PC-3 (cell line): Measurements from ENCODE around the gene SELP. TPM values are rescaled to one million over a fixed set of nuclear protein-coding genes. Genes with fewer than 3 reads are reported as not detected.

Experiments
- ATAC-seq: fragments of 200-7000 bp; cut with Tn5 transposase; 2 replicates; pipeline ENCODE4 v1.9.1; 2020; ENCODE audit warnings: mild to moderate bottlenecking, moderate library complexity
- Bru-seq: library from RNA; stranded (reverse); fragments of 400-500 nt; gene quantifications from one replicate; lab custom pipeline; 2021; lab: Mats Ljungman, UMichigan
- BruChase-seq, 2 experiments: library from RNA; stranded (reverse); fragments of 400-500 nt; gene quantifications; one replicate each; lab custom pipeline; 2021; lab: Mats Ljungman, UMichigan
- BruUV-seq: library from RNA; stranded (reverse); fragments of 400-500 nt; replicated peaks from 2 replicates; lab custom pipeline; 2021; lab: Mats Ljungman, UMichigan
- CTCF ChIA-PET: fragments of 300-600 bp; sonication (Branson Sonifier 250); formaldehyde crosslinking; loops from one replicate; lab custom pipeline; 2022; ENCODE audit warnings: antibody characterized with exemption; lab: Charles Lee
- POLR2A ChIA-PET: fragments of 300-600 bp; sonication (Branson Sonifier 250); formaldehyde crosslinking; loops from one replicate; lab custom pipeline; 2022; ENCODE audit warnings: antibody characterized with exemption; ENCODE audit not compliant: unreplicated experiment; lab: Charles Lee
- DNase-seq: peaks from one replicate; pipeline ENCODE4 v3.0.0-alpha.2; 2015
- H2AFZ ChIP-seq: fragments of 300-600 bp; sonication (generic); 2 replicates; pipeline ENCODE4 v1.6.0; 2016; ENCODE audit warnings: antibody characterized with exemption, low read length
- H3F3A ChIP-seq: fragments of 300-600 bp; sonication (generic); one replicate; pipeline ENCODE4 v1.6.0; 2017; ENCODE audit warnings: antibody characterized with exemption, low read length, control low read depth, mild to moderate bottlenecking; ENCODE audit not compliant: unreplicated experiment
- H3K27ac ChIP-seq: fragments of 300-600 bp; sonication (generic); 2 replicates; pipeline ENCODE4 v1.5.1; 2016; ENCODE audit warnings: mild to moderate bottlenecking, low read length
- H3K27me3 ChIP-seq: fragments of 300-600 bp; sonication (generic); 2 replicates; pipeline ENCODE4 v1.6.1; 2016; ENCODE audit warnings: low read length, mixed read lengths
- H3K36me3 ChIP-seq: fragments of 300-600 bp; sonication (generic); 2 replicates; pipeline ENCODE4 v1.6.1; 2016; ENCODE audit warnings: low read depth, mixed run types, low read length, mixed read lengths
- H3K4me1 ChIP-seq: fragments of 300-600 bp; sonication (generic); 2 replicates; pipeline ENCODE4 v1.5.1; 2016; ENCODE audit warnings: low read length; ENCODE audit not compliant: insufficient read depth
- H3K4me2 ChIP-seq: fragments of 300-600 bp; sonication (generic); 2 replicates; pipeline ENCODE4 v1.6.0; 2016; ENCODE audit warnings: low read length
- H3K4me3 ChIP-seq: fragments of 300-600 bp; sonication (generic); 2 replicates; pipeline ENCODE4 v1.5.1; 2016; ENCODE audit warnings: mild to moderate bottlenecking, low read length, mixed read lengths
- H3K79me2 ChIP-seq: fragments of 300-600 bp; sonication (generic); 2 replicates; pipeline ENCODE4 v1.6.1; 2017; ENCODE audit warnings: low read length, mixed read lengths
- H3K9ac ChIP-seq: fragments of 300-600 bp; sonication (generic); 2 replicates; pipeline ENCODE4 v1.6.0; 2016; ENCODE audit warnings: mild to moderate bottlenecking, low read length
- H3K9me2 ChIP-seq: fragments of 300-600 bp; sonication (generic); replicated peaks from 2 replicates; pipeline ENCODE4 v1.6.1; 2016; ENCODE audit warnings: mixed run types, low read length, mixed read lengths
- H3K9me3 ChIP-seq: fragments of 300-600 bp; sonication (generic); 2 replicates; pipeline ENCODE4 v1.6.1; 2016; ENCODE audit warnings: low read length, mixed read lengths
- H4K20me1 ChIP-seq: fragments of 300-600 bp; sonication (generic); 2 replicates; pipeline ENCODE4 v1.6.1; 2016; ENCODE audit warnings: low read length, mixed read lengths
- EZH2 ChIP-seq: fragments of 300-600 bp; sonication (generic); IDR thresholded peaks from one replicate; pipeline ENCODE4 v1.6.1; 2017; ENCODE audit warnings: antibody characterized with exemption, mild to moderate bottlenecking, low read length; ENCODE audit not compliant: unreplicated experiment
- EZH2phosphoT487 ChIP-seq: fragments of 300-600 bp; sonication (generic); IDR thresholded peaks from 2 replicates; pipeline ENCODE4 v1.6.1; 2018; ENCODE audit warnings: mild to moderate bottlenecking, antibody characterized with exemption, low read length, borderline replicate concordance
- intact Hi-C: fragments of 100-400 bp; cut with micrococcal nuclease; formaldehyde crosslinking; loops from 2 replicates; pipeline ENCODE4 v1.9.0; 2023
- long read RNA-seq: library from polyadenylated mRNA; unstranded; transcript quantifications from one replicate; pipeline ENCODE4 v2.0.0, GENCODE V29; 2021; ENCODE audit not compliant: unreplicated experiment
- total RNA-seq: library from RNA; depleted of rRNA; stranded (reverse); fragments of >200 nt; gene quantifications from 2 replicates; pipeline ENCODE4 v1.2.3, GENCODE V29; 2014; rRNA removed
- TF ChIP-seq, protein P1 (sequence below): fragments of 300-600 bp; sonication (generic); conservative IDR thresholded peaks from 2 replicates; pipeline ENCODE4 v1.5.1; 2017; ENCODE audit warnings: antibody characterized with exemption, low read depth, mild to moderate bottlenecking, low read length

SELP gene
- total RNA-seq (not detected in 2 replicates), Bru-seq, nascent RNA (not detected), BruChase-seq, experiment 1, labeled RNA remaining after a 6-hour chase (percentile 2 among the genes with signal in this experiment), BruChase-seq, experiment 2, labeled RNA remaining after a 2-hour chase (percentile 6 among the genes with signal in this experiment)
- long read RNA-seq = 0 reads

DNA sequence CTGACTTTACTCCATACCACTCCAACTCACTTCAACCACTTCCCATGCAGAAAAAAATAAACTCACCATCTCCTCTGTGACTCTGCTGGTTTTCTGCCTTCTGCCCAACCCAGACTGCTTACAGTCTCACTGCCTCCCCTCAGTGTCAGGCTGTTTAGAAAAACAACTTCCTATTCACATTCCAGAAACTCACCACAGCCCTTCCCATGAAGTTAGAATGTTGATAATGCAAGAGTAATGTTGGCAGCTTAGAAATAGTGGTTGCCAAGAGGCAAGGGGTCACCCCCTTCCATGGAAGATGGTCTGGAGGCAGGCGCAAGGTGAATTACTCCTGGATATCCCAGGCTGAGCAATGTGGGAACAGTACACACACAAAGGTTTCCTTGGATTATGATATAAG, at the start of gene SELP:
SELP (minus strand) TSS at position 119 of the 400 bp plus-strand sequence; CDS start at position 69, 50 bp downstream.
- intact Hi-C loops = no loop called here
- ATAC-seq = no peak
- CTCF ChIA-PET = no interaction called here
- POLR2A ChIA-PET = no interaction called here
- DNase-seq = no peak
- H3K4me2 ChIP-seq = no peak within 1 kb of the TSS
- TF ChIP-seq EZH2 = no peak
- no peak for TF ChIP-seq EZH2phosphoT487
- TF ChIP-seq, protein P1, sequence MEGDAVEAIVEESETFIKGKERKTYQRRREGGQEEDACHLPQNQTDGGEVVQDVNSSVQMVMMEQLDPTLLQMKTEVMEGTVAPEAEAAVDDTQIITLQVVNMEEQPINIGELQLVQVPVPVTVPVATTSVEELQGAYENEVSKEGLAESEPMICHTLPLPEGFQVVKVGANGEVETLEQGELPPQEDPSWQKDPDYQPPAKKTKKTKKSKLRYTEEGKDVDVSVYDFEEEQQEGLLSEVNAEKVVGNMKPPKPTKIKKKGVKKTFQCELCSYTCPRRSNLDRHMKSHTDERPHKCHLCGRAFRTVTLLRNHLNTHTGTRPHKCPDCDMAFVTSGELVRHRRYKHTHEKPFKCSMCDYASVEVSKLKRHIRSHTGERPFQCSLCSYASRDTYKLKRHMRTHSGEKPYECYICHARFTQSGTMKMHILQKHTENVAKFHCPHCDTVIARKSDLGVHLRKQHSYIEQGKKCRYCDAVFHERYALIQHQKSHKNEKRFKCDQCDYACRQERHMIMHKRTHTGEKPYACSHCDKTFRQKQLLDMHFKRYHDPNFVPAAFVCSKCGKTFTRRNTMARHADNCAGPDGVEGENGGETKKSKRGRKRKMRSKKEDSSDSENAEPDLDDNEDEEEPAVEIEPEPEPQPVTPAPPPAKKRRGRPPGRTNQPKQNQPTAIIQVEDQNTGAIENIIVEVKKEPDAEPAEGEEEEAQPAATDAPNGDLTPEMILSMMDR = no peak
- H3K27ac ChIP-seq = no peak within 1 kb of the TSS
- no peak within 1 kb of the TSS for H2AFZ ChIP-seq
- H3K36me3 ChIP-seq = no peaks in the 10 kb centered on the region; the same call in 1 of the 2 replicates
- H3K9me3 ChIP-seq = peaks cover 11% of the 10 kb centered on the region
- no peaks in the 10 kb centered on the region for H3K9me2 ChIP-seq
- no peak within 1 kb of the TSS for H3K9ac ChIP-seq
- BruUV-seq = no TSS peak
- no peaks in the 10 kb centered on the region for H3F3A ChIP-seq
- H3K79me2 ChIP-seq = no peaks in the 10 kb centered on the region
- H3K4me1 ChIP-seq = no peaks in the 10 kb centered on the region
- peaks cover 12% of the 10 kb centered on the region; the same call in 1 of the 2 replicates for H3K27me3 ChIP-seq
- no peaks in the 10 kb centered on the region for H4K20me1 ChIP-seq
- no peak within 1 kb of the TSS for H3K4me3 ChIP-seq

- ChIA-PET POLR2A (no interaction called here), CTCF (no interaction called here)
- Histone ChIP-seq H3K4me2 (no peak overlapping the region), H4K20me1 (no peaks in the 10 kb centered on the region), H3K27me3 (no peaks in the 10 kb centered on the region), H2AFZ (no peak overlapping the region), H3K4me3 (no peak overlapping the region), H3K36me3 (no peaks in the 10 kb centered on the region), H3K9me2 (no peaks in the 10 kb centered on the region), H3K79me2 (no peaks in the 10 kb centered on the region), H3F3A (peaks cover 6% of the 10 kb centered on the region), H3K4me1 (peaks cover 23% of the 10 kb centered on the region), H3K27ac (no peak overlapping the region), H3K9ac (no peak overlapping the region), H3K9me3 (no peaks in the 10 kb centered on the region)
- no peak for DNase-seq
- no peak for ATAC-seq
- no TSS peak for BruUV-seq
- intact Hi-C loops = no loop called here
- TF ChIP-seq, protein P1 = no peak
- no peak for TF ChIP-seq EZH2phosphoT487
- TF ChIP-seq EZH2 = no peak
Observed at GRCh38 chr1:169679692-169680091, 49.8 kb upstream of the SELP start.

DNA sequence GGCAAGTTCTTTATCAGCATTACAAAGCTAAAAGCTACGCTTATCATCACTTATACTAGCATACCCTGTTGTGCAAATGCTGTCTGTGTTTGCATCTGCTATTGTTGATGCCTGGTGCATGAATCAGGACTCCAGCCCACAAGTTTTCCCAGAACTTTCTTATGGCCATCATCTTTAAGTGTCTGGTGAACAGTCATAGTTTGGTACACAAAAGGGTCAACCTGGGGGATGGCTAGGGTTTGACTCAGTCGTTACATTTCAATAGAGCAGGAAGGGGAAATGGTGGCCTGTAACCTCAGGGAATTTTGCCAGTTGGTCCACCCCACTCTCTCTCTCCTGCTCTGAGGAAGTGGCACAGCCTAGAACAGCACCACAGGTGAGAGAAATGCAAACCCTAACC, 46.1 kb upstream of the SELP start:
- intact Hi-C loops = no loop called here
- no peaks in the 10 kb centered on the region for H3K27me3 ChIP-seq
- POLR2A ChIA-PET = no interaction called here
- no peak overlapping the region for H3K4me3 ChIP-seq
- TF ChIP-seq, protein P1 = no peak
- TF ChIP-seq EZH2 (no peak), EZH2phosphoT487 (no peak)
- peak overlapping the region; percentile 46 for H3K4me2 ChIP-seq
- DNase-seq = peak; percentile 98
- H3K4me1 ChIP-seq = peaks cover 23% of the 10 kb centered on the region
- H4K20me1 ChIP-seq = no peaks in the 10 kb centered on the region
- peaks cover 6% of the 10 kb centered on the region for H3F3A ChIP-seq
- BruUV-seq = no TSS peak
- no peaks in the 10 kb centered on the region for H3K36me3 ChIP-seq
- H3K9ac ChIP-seq = no peak overlapping the region
- CTCF ChIA-PET = no interaction called here
- H3K79me2 ChIP-seq = no peaks in the 10 kb centered on the region
- H3K27ac ChIP-seq = peak overlapping the region; percentile 62
- H2AFZ ChIP-seq = no peak overlapping the region
- H3K9me2 ChIP-seq = no peaks in the 10 kb centered on the region
- peak; percentile 93 for ATAC-seq
- no peaks in the 10 kb centered on the region for H3K9me3 ChIP-seq
